HepG2 (cell line): Measurements from ENCODE around the gene SAMMSON. TPM values are rescaled to one million over a fixed set of nuclear protein-coding genes. Genes with fewer than 3 reads are reported as not detected.

Source experiments
- ATAC-seq: fragments of 200-7000 bp; cut with Tn5 transposase; 3 replicates; pipeline ENCODE4 v1.9.1; 2020; ENCODE audit warnings: mild to moderate bottlenecking, moderate library complexity
- BruUV-seq: library from RNA; stranded (reverse); fragments of 400-500 nt; replicated peaks from 2 replicates; lab custom pipeline; 2021; lab: Mats Ljungman, UMichigan
- CTCF ChIA-PET: fragments of 300-600 bp; formaldehyde crosslinking; extraction: SDS; loops from one replicate; lab custom pipeline; 2021; ENCODE audit warnings: low total read pairs, inconsistent platforms, low intra/inter-chr PET ratio; lab: Yijun Ruan, JAX
- POLR2A ChIA-PET: fragments of 350-600 bp; sonication (Branson Sonifier 250); formaldehyde crosslinking; loops from one replicate; lab custom pipeline; 2020; ENCODE audit warnings: antibody characterized with exemption, inconsistent platforms; lab: Yijun Ruan, JAX
- DNase-seq: peaks from one replicate; pipeline ENCODE4 v3.0.0-alpha.2; 2015; ENCODE audit warnings: low spot score
- FAIRE-seq: peaks from 3 replicates; lab custom pipeline; 2011; peaks lifted over from hg19 to GRCh38; lab: Jason Lieb, UNC
- H2AFZ ChIP-seq: one replicate; pipeline ENCODE4 v1.6.1; 2011; ENCODE audit warnings: low read length, inconsistent platforms
- H3K27ac ChIP-seq: fragments of 300-600 bp; 3 replicates; pipeline ENCODE4 v1.8.0; 2011; ENCODE audit warnings: mixed run types, mild to moderate bottlenecking, mixed read lengths, low read length, inconsistent platforms; ENCODE audit not compliant: insufficient read depth; ENCODE audit errors: extremely low read length
- H3K27me3 ChIP-seq, 2 experiments: fragments of 200-600 bp in 1 of 2; 2 replicates in 1 of 2; 3 replicates in 1 of 2; pipeline versions ENCODE4 v1.6.0 to v1.8.0; 2011; ENCODE audit warnings: low read length in 2 of 2, mild to moderate bottlenecking in 2 of 2, moderate library complexity in 2 of 2, inconsistent platforms in 1 of 2; ENCODE audit not compliant: insufficient read depth in 2 of 2, control insufficient read depth in 1 of 2
- H3K36me3 ChIP-seq, 2 experiments: fragments of 200-600 bp in 1 of 2; replicated peaks in 1 of 2; 2 replicates in 1 of 2; 3 replicates in 1 of 2; pipeline versions ENCODE4 v1.5.1 to v1.8.0; 2011; ENCODE audit warnings: low read length in 2 of 2, inconsistent platforms in 1 of 2; ENCODE audit not compliant: insufficient read depth in 2 of 2, control insufficient read depth in 1 of 2
- H3K4me1 ChIP-seq: 2 replicates; pipeline ENCODE4 v1.5.1; 2012; ENCODE audit warnings: low read length, inconsistent platforms; ENCODE audit not compliant: insufficient read depth
- H3K4me2 ChIP-seq: 2 replicates; pipeline ENCODE4 v1.6.0; 2011; ENCODE audit warnings: low read depth, low read length, inconsistent platforms
- H3K4me3 ChIP-seq, 3 experiments: fragments of 200-600 bp in 1 of 3; sonication (generic), shearing (Covaris generic) in 1 of 3; replicated peaks in 1 of 3; 2 replicates each; pipeline ENCODE4 v1.5.1; 2011 to 2016; ENCODE audit warnings: low read length in 3 of 3, inconsistent platforms in 2 of 3, low read depth in 2 of 3, mild to moderate bottlenecking in 2 of 3, control low read depth in 1 of 3, mixed read lengths in 1 of 3; ENCODE audit not compliant: insufficient read depth in 1 of 3
- H3K79me2 ChIP-seq: one replicate; pipeline ENCODE4 v1.6.1; 2011; ENCODE audit warnings: low read length, inconsistent platforms; ENCODE audit not compliant: insufficient read depth
- H3K9ac ChIP-seq: 2 replicates; pipeline ENCODE4 v1.6.0; 2011; ENCODE audit warnings: mild to moderate bottlenecking, low read depth, low read length, inconsistent platforms; ENCODE audit not compliant: insufficient read depth
- H3K9me3 ChIP-seq: 2 replicates; pipeline ENCODE4 v1.5.1; 2012; ENCODE audit warnings: mild to moderate bottlenecking, low read length
- H4K20me1 ChIP-seq: 2 replicates; pipeline ENCODE4 v1.6.0; 2011; ENCODE audit warnings: inconsistent platforms, mild to moderate bottlenecking, low read length, moderate library complexity; ENCODE audit not compliant: insufficient read depth
- AHR ChIP-seq: IDR thresholded peaks from 2 replicates; pipeline ENCODE4 v1.6.1; 2018; ENCODE audit warnings: missing genetic modification reagents, missing compliant biosample characterization
- HOXA5 ChIP-seq: sonication (generic); formaldehyde crosslinking; IDR thresholded peaks from 2 replicates; pipeline ENCODE4 v1.4.0; 2020; ENCODE audit warnings: missing genetic modification reagents
- KDM4B ChIP-seq: sonication (generic); formaldehyde crosslinking; IDR thresholded peaks from 2 replicates; pipeline ENCODE4 v1.4.0; 2020; ENCODE audit warnings: missing genetic modification reagents
- MAF1 ChIP-seq: sonication (generic); formaldehyde crosslinking; IDR thresholded peaks from 2 replicates; pipeline ENCODE4 v1.5.0; 2020; ENCODE audit warnings: missing genetic modification reagents, borderline replicate concordance
- POLR2AphosphoS2 ChIP-seq: IDR thresholded peaks from 2 replicates; pipeline ENCODE4 v1.6.1; 2011; ENCODE audit warnings: low read depth, low read length, improper control_type of control experiment
- SRF ChIP-seq: IDR thresholded peaks from 2 replicates; pipeline ENCODE4 v1.6.1; 2011; ENCODE audit warnings: mild to moderate bottlenecking, low read depth, low read length, moderate library complexity
- SRSF9 ChIP-seq: fragments of 200-400 bp; formaldehyde crosslinking; IDR thresholded peaks from 2 replicates; pipeline ENCODE4 v1.6.1; 2018; ENCODE audit warnings: borderline replicate concordance, mild to moderate bottlenecking, low read depth, low read length; ENCODE audit not compliant: insufficient read depth, poor library complexity, severe bottlenecking
- STAG1 ChIP-seq: sonication (generic); formaldehyde crosslinking; IDR thresholded peaks from 2 replicates; pipeline ENCODE4 v1.4.0; 2020; ENCODE audit warnings: missing genetic modification reagents
- TSC22D2 ChIP-seq: sonication (generic); formaldehyde crosslinking; IDR thresholded peaks from 2 replicates; pipeline ENCODE4 v1.5.1; 2020; ENCODE audit warnings: missing genetic modification reagents, mild to moderate bottlenecking, borderline replicate concordance
- ZNF160 ChIP-seq: sonication (generic); formaldehyde crosslinking; IDR thresholded peaks from 2 replicates; pipeline ENCODE4 v1.8.0; 2022; ENCODE audit warnings: mild to moderate bottlenecking, inconsistent platforms, missing genetic modification reagents
- ZNF564 ChIP-seq: sonication (generic); formaldehyde crosslinking; IDR thresholded peaks from 2 replicates; pipeline ENCODE4 v1.8.1; 2023; ENCODE audit warnings: mild to moderate bottlenecking, missing genetic modification reagents
- ZNF83 ChIP-seq: sonication (generic); formaldehyde crosslinking; IDR thresholded peaks from 2 replicates; pipeline ENCODE4 v1.4.0; 2020; ENCODE audit warnings: missing genetic modification reagents, mild to moderate bottlenecking, borderline replicate concordance
- ZSCAN12 ChIP-seq: sonication (generic); formaldehyde crosslinking; IDR thresholded peaks from 2 replicates; pipeline ENCODE4 v1.9.0; 2021; ENCODE audit warnings: mild to moderate bottlenecking, missing genetic modification reagents
- WGBS: methylation state at CpG from one replicate; pipeline ENCODE4 v1.1.6; 2017; ENCODE audit warnings: low lambda C conversion rate; 5-methylcytosine and 5-hydroxymethylcytosine counted together
- in situ Hi-C: cut with HindIII; loops from 2 replicates; pipeline ENCODE4 v1.10.0; 2017; ENCODE audit warnings: low pct_unique_long_range_greater_than_20kb; ENCODE audit not compliant: extremely low pct_ligation_motif_present
- intact Hi-C: fragments of 100-400 bp; cut with micrococcal nuclease; formaldehyde crosslinking; loops from one replicate; pipeline ENCODE4 v1.10.0; 2022; ENCODE audit not compliant: unreplicated experiment
- polyA plus RNA-seq, 8 experiments: library from polyadenylated mRNA; depleted of rRNA in 3 of 8; stranded (reverse) in 7 of 8; unstranded in 1 of 8; fragments of >200 nt; fragmentation: Illumina TruSeq in 4 of 8; extraction: Trizol in 4 of 8; gene quantifications; 2 replicates each; pipeline versions ENCODE4 v1.2.1 to v1.2.3, GENCODE V29; 2011 to 2016; ENCODE audit warnings: low read depth in 4 of 8, missing spikeins in 1 of 8, mixed read lengths in 1 of 8; ENCODE audit not compliant: insufficient read depth in 1 of 8
- total RNA-seq, 5 experiments: library from RNA; depleted of rRNA; stranded (reverse); fragments of >200 nt; fragmentation: Illumina TruSeq; extraction: Trizol; gene quantifications; 2 replicates each; pipeline ENCODE4 v1.2.3, GENCODE V29; 2016; ENCODE audit warnings: low read depth in 1 of 5
- TF ChIP-seq, protein P1 (sequence below): sonication (generic); formaldehyde crosslinking; IDR thresholded peaks from 2 replicates; pipeline ENCODE4 v1.4.0; 2020; ENCODE audit warnings: mild to moderate bottlenecking, missing genetic modification reagents

The SAMMSON gene
- total and polyA plus RNA-seq, 2 of the 13 experiments (the other 11 are each of a cell fraction or from before 2014, with no cell fraction given): not detected

DNA sequence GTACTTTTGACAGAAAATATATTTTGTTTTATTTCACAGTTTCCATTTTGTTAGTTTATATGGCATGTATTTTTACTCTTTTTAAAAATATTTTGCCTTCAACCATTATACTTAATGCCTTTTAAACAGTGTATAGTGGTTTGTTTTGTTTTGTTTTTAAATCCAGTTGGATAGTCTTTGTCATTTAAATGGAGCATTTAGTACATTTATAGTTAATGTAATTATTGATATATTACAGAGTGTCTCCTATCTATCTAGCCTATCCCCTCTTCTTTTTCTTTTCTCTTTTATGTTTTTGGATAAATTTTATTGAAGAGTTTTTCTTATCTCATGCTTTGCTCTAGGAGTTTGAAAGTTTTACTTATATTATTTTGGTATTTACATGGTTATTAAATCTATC, 3.6 kb downstream of the SAMMSON start:
- H3K4me2 ChIP-seq: no peak overlapping the region
- no peaks in the 10 kb centered on the region for H3K4me1 ChIP-seq
- H3K27ac ChIP-seq: no peak overlapping the region
- no peaks in the 10 kb centered on the region for H3K36me3 ChIP-seq
- H3K9me3 ChIP-seq: no peaks in the 10 kb centered on the region
- H3K79me2 ChIP-seq: no peaks in the 10 kb centered on the region
- ChIA-PET CTCF (no interaction called here), POLR2A (no interaction called here)
- H2AFZ ChIP-seq: no peak overlapping the region
- H3K4me3 ChIP-seq: no peak overlapping the region
- no TSS peak for BruUV-seq
- TF ChIP-seq ZSCAN12 (no peak), ZNF83 (CRISPR knock-in tag) (no peak), AHR (CRISPR knock-in tag) (no peak), POLR2AphosphoS2 (no peak)
- TF ChIP-seq, protein P1, sequence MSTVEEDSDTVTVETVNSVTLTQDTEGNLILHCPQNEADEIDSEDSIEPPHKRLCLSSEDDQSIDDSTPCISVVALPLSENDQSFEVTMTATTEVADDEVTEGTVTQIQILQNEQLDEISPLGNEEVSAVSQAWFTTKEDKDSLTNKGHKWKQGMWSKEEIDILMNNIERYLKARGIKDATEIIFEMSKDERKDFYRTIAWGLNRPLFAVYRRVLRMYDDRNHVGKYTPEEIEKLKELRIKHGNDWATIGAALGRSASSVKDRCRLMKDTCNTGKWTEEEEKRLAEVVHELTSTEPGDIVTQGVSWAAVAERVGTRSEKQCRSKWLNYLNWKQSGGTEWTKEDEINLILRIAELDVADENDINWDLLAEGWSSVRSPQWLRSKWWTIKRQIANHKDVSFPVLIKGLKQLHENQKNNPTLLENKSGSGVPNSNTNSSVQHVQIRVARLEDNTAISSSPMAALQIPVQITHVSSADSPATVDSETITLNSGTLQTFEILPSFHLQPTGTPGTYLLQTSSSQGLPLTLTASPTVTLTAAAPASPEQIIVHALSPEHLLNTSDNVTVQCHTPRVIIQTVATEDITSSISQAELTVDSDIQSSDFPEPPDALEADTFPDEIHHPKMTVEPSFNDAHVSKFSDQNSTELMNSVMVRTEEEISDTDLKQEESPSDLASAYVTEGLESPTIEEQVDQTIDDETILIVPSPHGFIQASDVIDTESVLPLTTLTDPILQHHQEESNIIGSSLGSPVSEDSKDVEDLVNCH (CRISPR knock-in tag): no peak
- DNase-seq (no peak), ATAC-seq (no peak), FAIRE-seq (no peak)
- intact Hi-C loops (no loop called here), in situ Hi-C loops (no loop called here)
- H3K9ac ChIP-seq: no peak overlapping the region
- H3K27me3 ChIP-seq: peaks cover 1 to 8% of the 10 kb centered on the region in 2 experiments; a peak in 2 of 5 replicates
- H4K20me1 ChIP-seq: no peaks in the 10 kb centered on the region

DNA sequence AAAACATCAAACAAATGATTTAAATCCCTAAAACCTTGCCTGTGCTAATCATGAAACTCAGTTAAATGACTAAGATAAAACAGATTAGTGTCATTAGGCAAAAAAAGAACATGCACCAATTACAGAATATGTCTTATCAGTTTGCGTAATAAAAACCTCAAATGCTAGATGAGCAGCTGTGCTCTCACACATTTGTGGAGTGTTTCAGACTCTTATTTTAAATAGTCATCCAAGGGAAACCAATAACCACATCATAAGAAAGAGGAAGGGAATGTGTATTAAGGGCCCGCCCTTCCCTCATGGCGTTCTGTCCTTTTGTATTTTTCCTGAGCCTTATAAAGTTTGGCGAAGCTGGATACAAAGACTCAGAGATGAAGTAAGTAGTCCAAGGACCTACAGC, 6.6 kb downstream of the SAMMSON start:
- no peak for FAIRE-seq
- no peaks in the 10 kb centered on the region for H3K9me3 ChIP-seq
- H3K9ac ChIP-seq: no peak overlapping the region
- intact Hi-C loops: no loop called here
- no peak for ATAC-seq
- no peaks in the 10 kb centered on the region for H3K36me3 ChIP-seq
- H4K20me1 ChIP-seq: no peaks in the 10 kb centered on the region
- H3K79me2 ChIP-seq: no peaks in the 10 kb centered on the region
- DNase-seq: no peak
- in situ Hi-C loops: no loop called here
- ChIA-PET POLR2A (no interaction called here), CTCF (no interaction called here)
- no peak overlapping the region for H2AFZ ChIP-seq
- H3K4me3 ChIP-seq: no peak overlapping the region
- no peaks in the 10 kb centered on the region for H3K27me3 ChIP-seq
- no peaks in the 10 kb centered on the region for H3K4me1 ChIP-seq
- BruUV-seq: no TSS peak
- TF ChIP-seq HOXA5 (no peak), ZNF564 (no peak), MAF1 (no peak), STAG1 (CRISPR knock-in tag) (no peak), ZNF160 (CRISPR knock-in tag) (no peak), TSC22D2 (CRISPR knock-in tag) (no peak), SRSF9 (no peak), KDM4B (CRISPR knock-in tag) (no peak), SRF (no peak)
- no peak overlapping the region for H3K4me2 ChIP-seq
- H3K27ac ChIP-seq: no peak overlapping the region
- WGBS: 37% methylated on average over 4 of the region's 4 CpGs
